Ovary (tissue), 3 donors: ENCODE results near the gene LITAF.

Experiments used
- CTCF ChIP-seq, 3 donors: fragments of 450-650 bp in 2 of 3; fragments of 200-600 bp in 1 of 3; IDR thresholded peaks; one replicate each; pipeline versions ENCODE4 v1.5.1 to v1.8.0; 2016 to 2022; ENCODE audit warnings: antibody characterized with exemption in 3 of 3, mild to moderate bottlenecking in 1 of 3
- EP300 ChIP-seq: sonication (generic); formaldehyde crosslinking; IDR thresholded peaks from one replicate; pipeline ENCODE4 v1.6.1; 2017; ENCODE audit warnings: antibody characterized with exemption
- POLR2A ChIP-seq: fragments of 450-650 bp; IDR thresholded peaks from one replicate; pipeline ENCODE4 v1.6.1; 2017; ENCODE audit warnings: antibody characterized with exemption, mild to moderate bottlenecking, moderate library complexity
- donor health status: DM: no; HTN: no; CAD: no.

GRCh38 chr16:11554053-11554452, 32.7 kb downstream of the LITAF start:
- no peak for TF ChIP-seq CTCF (IDR thresholded peaks at IDR 0.05)
- TF ChIP-seq POLR2A: no peak
- TF ChIP-seq EP300: no peak
